ENCODE data around the gene DCAF11.
A peak's percentile ranks its signal among the peaks of the same experiment; 100 is the strongest.

DCAF11 gene

DNA sequence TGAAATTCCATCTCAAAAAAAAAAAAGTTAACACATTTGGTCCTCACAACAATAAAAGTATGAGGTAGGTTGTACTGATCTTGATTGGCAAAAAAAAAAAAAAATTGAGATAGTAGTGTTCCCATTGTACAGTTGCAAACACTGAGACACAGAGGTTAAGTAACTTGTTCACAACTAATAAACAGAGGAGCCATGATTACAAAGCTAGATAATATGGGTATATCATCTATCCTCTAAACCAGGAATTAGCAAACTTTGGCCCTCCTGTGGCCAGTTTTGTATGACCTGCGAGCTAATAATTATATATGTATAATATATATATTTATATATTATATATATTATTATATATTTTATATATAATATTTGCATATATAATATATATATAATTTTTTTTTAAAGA lies 19.2 kb downstream of the DCAF11 start:
- TF ChIP-seq, protein P1, sequence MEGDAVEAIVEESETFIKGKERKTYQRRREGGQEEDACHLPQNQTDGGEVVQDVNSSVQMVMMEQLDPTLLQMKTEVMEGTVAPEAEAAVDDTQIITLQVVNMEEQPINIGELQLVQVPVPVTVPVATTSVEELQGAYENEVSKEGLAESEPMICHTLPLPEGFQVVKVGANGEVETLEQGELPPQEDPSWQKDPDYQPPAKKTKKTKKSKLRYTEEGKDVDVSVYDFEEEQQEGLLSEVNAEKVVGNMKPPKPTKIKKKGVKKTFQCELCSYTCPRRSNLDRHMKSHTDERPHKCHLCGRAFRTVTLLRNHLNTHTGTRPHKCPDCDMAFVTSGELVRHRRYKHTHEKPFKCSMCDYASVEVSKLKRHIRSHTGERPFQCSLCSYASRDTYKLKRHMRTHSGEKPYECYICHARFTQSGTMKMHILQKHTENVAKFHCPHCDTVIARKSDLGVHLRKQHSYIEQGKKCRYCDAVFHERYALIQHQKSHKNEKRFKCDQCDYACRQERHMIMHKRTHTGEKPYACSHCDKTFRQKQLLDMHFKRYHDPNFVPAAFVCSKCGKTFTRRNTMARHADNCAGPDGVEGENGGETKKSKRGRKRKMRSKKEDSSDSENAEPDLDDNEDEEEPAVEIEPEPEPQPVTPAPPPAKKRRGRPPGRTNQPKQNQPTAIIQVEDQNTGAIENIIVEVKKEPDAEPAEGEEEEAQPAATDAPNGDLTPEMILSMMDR (IDR thresholded peaks at IDR 0.05; ENCODE audit: low read depth, low read length): no peak
- DNase-seq (ENCODE audit: low read depth in 2 of 2): no peak
- H3K4me3 ChIP-seq (replicated peaks in 1 of 2; ENCODE audit: low read depth in 2 of 2, low read length in 2 of 2): no peak overlapping the region

DNA sequence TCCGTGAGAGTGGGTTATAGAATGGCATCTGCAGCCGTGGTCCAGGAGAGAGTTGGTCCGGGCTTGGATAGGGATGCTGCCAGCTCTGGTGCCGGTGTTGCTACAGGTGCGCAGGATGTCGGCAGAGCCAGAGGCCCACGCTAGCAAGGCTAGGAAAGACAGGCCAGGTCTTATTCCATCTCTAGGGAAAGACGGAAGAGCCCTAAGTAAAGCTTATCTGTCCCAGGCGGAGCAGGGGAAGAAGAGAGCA lies 20.9 kb downstream of the DCAF11 start:
- peak overlapping the region; percentile 76 to 89 for H3K4me3 ChIP-seq (replicated peaks in 1 of 2; ENCODE audit: low read depth in 2 of 2, low read length in 2 of 2)
- DNase-seq (ENCODE audit: low read depth in 2 of 2): no peak
- TF ChIP-seq, protein P1 (IDR thresholded peaks at IDR 0.05; ENCODE audit: low read depth, low read length): no peak

DNA sequence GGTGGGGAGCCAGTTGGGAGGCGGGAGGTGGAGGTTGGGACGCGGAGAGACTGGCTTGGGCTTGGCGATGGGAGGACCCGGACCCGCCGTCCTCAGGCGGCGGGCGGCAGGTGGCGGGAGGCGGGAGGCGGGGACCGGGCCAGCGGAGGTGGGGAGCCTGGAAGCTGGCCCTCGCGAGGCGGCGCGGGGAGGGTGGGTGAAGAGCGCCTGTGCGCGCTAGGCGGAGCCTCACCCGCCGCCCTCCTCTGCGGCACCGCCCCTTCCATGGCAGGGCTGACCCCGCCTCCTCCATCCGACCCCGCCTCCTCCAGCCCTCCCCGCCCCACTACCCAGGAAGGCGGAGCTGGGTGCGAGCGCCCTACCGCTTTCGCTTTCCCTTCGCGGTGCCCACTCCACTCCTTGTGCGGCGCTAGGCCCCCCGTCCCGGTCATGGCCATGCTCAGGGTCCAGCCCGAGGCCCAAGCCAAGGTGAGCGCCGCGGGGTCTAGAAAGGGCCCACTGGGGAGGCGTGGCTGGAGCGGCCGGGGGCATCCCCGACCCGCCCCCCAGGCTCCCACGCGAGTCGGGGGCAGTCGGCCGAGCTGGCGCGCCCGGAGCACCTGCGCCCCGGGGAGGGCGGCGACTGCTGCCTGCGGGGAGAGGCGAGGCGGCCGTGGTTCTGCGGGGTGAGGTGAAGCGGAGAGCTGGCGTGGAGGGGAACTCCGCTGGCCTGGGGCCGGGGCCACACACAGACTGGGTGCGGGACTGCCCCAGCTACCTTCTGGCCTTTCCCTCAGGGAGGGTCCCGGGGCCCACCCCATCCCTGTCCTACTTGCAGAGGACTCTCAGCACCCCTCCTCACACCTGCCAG lies 21.5 kb downstream of the DCAF11 start, which contains the start of gene PSME1:
PSME1 (plus strand) TSS at position 361 of the 850 bp plus-strand sequence; CDS start at position 430, 69 bp downstream.
- TF ChIP-seq, protein P1 (IDR thresholded peaks at IDR 0.05; ENCODE audit: low read depth, low read length): no peak
- H3K4me3 ChIP-seq (replicated peaks in 1 of 2; ENCODE audit: low read depth in 2 of 2, low read length in 2 of 2): peak within 1 kb of the TSS; percentile 76 to 89
- DNase-seq (ENCODE audit: low read depth in 2 of 2): peak; percentile 84 to 89

DNA sequence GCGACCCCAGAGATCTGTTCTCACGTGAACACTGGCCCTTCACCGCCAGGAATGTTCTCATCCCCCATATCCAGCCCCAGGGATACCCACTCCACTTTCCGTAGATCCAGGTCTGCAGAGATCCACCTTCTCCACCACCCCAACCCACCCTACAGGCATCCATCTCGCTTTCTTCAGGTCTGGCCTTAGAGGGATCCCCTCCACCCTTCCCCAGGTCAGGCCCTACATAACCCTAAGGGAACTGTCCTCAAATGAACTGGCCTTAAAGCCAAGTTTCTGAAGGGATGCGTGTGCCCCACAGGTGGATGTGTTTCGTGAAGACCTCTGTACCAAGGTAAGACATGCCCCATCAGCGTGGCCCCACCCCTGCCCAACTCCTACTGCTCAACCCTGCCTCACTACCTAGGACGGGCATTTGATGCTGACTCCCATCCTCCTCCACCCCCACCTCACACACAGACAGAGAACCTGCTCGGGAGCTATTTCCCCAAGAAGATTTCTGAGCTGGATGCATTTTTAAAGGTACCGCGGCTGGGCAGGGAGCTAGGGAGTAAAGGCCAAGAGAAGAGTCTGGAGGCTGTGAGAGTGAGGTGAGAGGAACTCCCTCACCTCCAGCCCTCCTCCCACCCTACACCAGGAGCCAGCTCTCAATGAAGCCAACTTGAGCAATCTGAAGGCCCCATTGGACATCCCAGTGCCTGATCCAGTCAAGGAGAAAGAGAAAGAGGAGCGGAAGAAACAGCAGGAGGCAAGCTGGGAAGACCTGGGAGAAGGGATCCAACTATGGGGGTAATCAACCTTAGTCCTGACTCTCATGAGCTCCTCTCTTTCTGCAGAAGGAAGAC lies 22.3 kb downstream of the DCAF11 start:
- no peak for DNase-seq (ENCODE audit: low read depth in 2 of 2)
- peak overlapping the region; percentile 76 to 89 for H3K4me3 ChIP-seq (replicated peaks in 1 of 2; ENCODE audit: low read depth in 2 of 2, low read length in 2 of 2)
- TF ChIP-seq, protein P1 (IDR thresholded peaks at IDR 0.05; ENCODE audit: low read depth, low read length): no peak

DNA sequence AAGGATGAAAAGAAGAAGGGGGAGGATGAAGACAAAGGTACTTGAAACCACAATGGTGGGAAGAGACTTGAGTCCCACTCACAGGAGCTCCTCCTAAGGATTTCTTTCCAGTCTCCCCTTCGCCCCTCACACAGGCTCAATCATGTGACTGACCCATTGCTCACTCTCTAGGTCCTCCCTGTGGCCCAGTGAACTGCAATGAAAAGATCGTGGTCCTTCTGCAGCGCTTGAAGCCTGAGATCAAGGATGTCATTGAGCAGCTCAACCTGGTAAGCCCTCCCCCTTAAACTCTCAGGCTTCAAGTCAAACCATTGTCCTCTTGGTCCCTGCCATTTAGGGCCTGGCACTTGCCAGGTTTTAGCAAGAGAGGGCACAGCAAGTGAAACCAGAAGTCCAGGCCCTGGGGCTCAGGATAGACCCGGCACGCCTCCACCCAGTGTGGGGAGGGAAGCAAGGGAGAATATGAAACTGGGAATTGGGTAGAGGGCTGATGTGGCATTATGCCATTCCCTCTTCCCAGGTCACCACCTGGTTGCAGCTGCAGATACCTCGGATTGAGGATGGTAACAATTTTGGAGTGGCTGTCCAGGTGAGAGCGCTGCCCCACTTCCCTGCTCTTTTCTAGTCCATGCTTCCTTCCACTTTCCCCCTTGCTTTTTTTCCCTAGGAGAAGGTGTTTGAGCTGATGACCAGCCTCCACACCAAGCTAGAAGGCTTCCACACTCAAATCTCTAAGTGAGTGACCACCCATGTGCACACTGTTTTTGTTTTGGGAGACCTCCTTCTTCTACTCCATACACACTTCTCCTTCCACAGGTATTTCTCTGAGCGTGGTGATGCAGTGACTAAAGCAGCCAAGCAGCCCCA lies 23.2 kb downstream of the DCAF11 start:
- no peak for DNase-seq (ENCODE audit: low read depth in 2 of 2)
- H3K4me3 ChIP-seq (replicated peaks in 1 of 2; ENCODE audit: low read depth in 2 of 2, low read length in 2 of 2): no peak overlapping the region

More for the DNA sequence above, 23.2 kb downstream of the DCAF11 start:
- TF ChIP-seq, protein P1 (IDR thresholded peaks at IDR 0.05; ENCODE audit: low read depth, low read length): no peak

Data from cardiac fibroblast (primary cell).